Stomach (tissue), 9 donors: ENCODE measurements around the gene SETD1B. TPM values are rescaled to one million over a fixed set of nuclear protein-coding genes. Genes with fewer than 3 reads are reported as not detected.

Source experiments
- DNase-seq, 2 donors: peaks; one replicate each; pipeline versions ENCODE4 v3.0.0 to v3.0.0-alpha.2; 2013 to 2019
- H3K27ac ChIP-seq, 5 donors: fragments of 200-600 bp in 4 of 5; sonication (generic) in 4 of 5; one replicate each; pipeline ENCODE4 v1.5.1; 2013 to 2019; ENCODE audit warnings: mild to moderate bottlenecking in 1 of 5, moderate library complexity in 1 of 5
- H3K27me3 ChIP-seq, 3 donors: fragments of 200-600 bp; sonication (generic); one replicate each; pipeline ENCODE4 v1.5.1; 2017 to 2019; ENCODE audit warnings: mixed run types in 1 of 3
- H3K36me3 ChIP-seq, 4 donors: fragments of 200-600 bp; sonication (generic); 1 replicate in 3 of 4; 2 replicates in 1 of 4; pipeline ENCODE4 v1.5.1; 2016 to 2019
- H3K4me1 ChIP-seq, 4 donors: fragments of 200-600 bp; sonication (generic); one replicate each; pipeline ENCODE4 v1.5.1; 2016 to 2019
- H3K4me3 ChIP-seq, 4 donors: fragments of 200-600 bp; sonication (generic) in 3 of 4; one replicate each; pipeline ENCODE4 v1.5.1; 2016 to 2019; ENCODE audit warnings: mild to moderate bottlenecking in 1 of 4
- H3K9me3 ChIP-seq, 4 donors: fragments of 200-600 bp; sonication (generic); one replicate each; pipeline ENCODE4 v1.5.1; 2016 to 2019
- EP300 ChIP-seq: sonication (generic); formaldehyde crosslinking; IDR thresholded peaks from one replicate; pipeline ENCODE4 v1.6.1; 2017; ENCODE audit warnings: antibody characterized with exemption
- POLR2A ChIP-seq, 4 donors: fragments of 450-650 bp; IDR thresholded peaks; one replicate each; pipeline ENCODE4 v1.6.1; 2016; ENCODE audit warnings: antibody characterized with exemption in 4 of 4, control low read depth in 2 of 4, mild to moderate bottlenecking in 1 of 4, moderate library complexity in 1 of 4
- POLR2AphosphoS5 ChIP-seq, 3 donors: sonication (generic); formaldehyde crosslinking; IDR thresholded peaks; one replicate each; pipeline ENCODE4 v1.6.1; 2016; ENCODE audit warnings: antibody characterized with exemption in 3 of 3
- WGBS, 5 donors: extraction: QIAGEN DNeasy Blood & Tissue Kit in 3 of 5; methylation state at CpG; one replicate each; pipeline versions ENCODE4 v1.1.5 to v1.1.7; 2013 to 2018; 5-methylcytosine and 5-hydroxymethylcytosine counted together
- intact Hi-C: fragments of 100-400 bp; cut with DNase I; formaldehyde crosslinking; loops from one replicate; pipeline ENCODE4 v1.15.1; 2023; ENCODE audit warnings: low total_unique reads
- polyA plus RNA-seq, 3 donors: library from polyadenylated mRNA; stranded (reverse); fragments of 200-250 nt; gene quantifications; one replicate each; pipeline ENCODE4 v1.2.3, GENCODE V29; 2013
- total RNA-seq, 5 donors: library from RNA; depleted of rRNA; stranded (reverse); fragments of >200 nt; gene quantifications; one replicate each; pipeline versions ENCODE4 v1.1.0 to v1.2.3, GENCODE V29; 2014 to 2016
- TF ChIP-seq, protein P1 (sequence below), 7 experiments: fragments of 450-650 bp in 4 of 7; fragments of 200-600 bp in 3 of 7; sonication (generic) in 3 of 7; IDR thresholded peaks; one replicate each; pipeline ENCODE4 v1.5.1; 2016 to 2019; ENCODE audit warnings: antibody characterized with exemption in 7 of 7, control low read depth in 2 of 7, mild to moderate bottlenecking in 1 of 7
- donor health status: healthy with polysubstance abuse.
- donor health status: Bipolar disorder and iron deficiency.
- donor health status: healthy.

Gene SETD1B
- total and polyA plus RNA-seq, 8 donors, result 3.2 to 27.5 (median 8.2) TPM

DNA sequence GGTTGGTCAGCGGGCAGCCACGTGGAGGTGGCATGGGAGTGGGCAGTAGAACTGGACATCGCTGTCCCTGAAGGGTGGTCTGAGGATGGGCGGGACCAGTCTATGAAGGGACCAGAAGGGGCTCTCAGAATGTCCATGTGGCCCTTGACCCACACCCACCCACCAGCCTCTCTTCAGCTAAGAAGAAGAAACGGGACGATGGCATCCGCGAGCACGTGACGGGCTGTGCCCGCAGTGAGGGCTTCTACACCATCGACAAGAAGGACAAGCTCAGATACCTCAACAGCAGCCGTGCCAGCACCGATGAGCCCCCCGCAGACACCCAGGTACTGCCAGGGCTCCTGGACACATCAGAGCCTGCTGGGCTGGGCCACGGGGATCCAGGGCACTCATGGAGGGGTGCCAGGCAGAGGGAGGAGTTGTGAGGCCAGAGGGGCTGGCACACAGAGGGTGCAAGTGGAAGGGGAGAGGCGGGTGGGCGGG is 21.3 kb downstream of the SETD1B start:
- Histone ChIP-seq H3K36me3 (peaks cover 68 to 100% (median 99%) of the 10 kb centered on the region in 4 donors), H3K4me1 (peaks cover 0 to 17% (median 2%) of the 10 kb centered on the region in 4 donors), H3K27me3 (no peaks in the 10 kb centered on the region), H3K9me3 (no peaks in the 10 kb centered on the region), H3K4me3 (no peak overlapping the region), H3K27ac (no peak overlapping the region)
- no peak for DNase-seq
- TF ChIP-seq POLR2AphosphoS5 (IDR thresholded peaks at IDR 0.05) (no peak), EP300 (no peak), POLR2A (IDR thresholded peaks at IDR 0.05) (no peak)
- TF ChIP-seq, protein P1, sequence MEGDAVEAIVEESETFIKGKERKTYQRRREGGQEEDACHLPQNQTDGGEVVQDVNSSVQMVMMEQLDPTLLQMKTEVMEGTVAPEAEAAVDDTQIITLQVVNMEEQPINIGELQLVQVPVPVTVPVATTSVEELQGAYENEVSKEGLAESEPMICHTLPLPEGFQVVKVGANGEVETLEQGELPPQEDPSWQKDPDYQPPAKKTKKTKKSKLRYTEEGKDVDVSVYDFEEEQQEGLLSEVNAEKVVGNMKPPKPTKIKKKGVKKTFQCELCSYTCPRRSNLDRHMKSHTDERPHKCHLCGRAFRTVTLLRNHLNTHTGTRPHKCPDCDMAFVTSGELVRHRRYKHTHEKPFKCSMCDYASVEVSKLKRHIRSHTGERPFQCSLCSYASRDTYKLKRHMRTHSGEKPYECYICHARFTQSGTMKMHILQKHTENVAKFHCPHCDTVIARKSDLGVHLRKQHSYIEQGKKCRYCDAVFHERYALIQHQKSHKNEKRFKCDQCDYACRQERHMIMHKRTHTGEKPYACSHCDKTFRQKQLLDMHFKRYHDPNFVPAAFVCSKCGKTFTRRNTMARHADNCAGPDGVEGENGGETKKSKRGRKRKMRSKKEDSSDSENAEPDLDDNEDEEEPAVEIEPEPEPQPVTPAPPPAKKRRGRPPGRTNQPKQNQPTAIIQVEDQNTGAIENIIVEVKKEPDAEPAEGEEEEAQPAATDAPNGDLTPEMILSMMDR (IDR thresholded peaks at IDR 0.05), result no peak
- intact Hi-C loops, result no loop called here
- WGBS, 5 donors, result 86 to 92% (median 90%) methylated on average over 17 to 18 of the region's 18 CpGs

DNA sequence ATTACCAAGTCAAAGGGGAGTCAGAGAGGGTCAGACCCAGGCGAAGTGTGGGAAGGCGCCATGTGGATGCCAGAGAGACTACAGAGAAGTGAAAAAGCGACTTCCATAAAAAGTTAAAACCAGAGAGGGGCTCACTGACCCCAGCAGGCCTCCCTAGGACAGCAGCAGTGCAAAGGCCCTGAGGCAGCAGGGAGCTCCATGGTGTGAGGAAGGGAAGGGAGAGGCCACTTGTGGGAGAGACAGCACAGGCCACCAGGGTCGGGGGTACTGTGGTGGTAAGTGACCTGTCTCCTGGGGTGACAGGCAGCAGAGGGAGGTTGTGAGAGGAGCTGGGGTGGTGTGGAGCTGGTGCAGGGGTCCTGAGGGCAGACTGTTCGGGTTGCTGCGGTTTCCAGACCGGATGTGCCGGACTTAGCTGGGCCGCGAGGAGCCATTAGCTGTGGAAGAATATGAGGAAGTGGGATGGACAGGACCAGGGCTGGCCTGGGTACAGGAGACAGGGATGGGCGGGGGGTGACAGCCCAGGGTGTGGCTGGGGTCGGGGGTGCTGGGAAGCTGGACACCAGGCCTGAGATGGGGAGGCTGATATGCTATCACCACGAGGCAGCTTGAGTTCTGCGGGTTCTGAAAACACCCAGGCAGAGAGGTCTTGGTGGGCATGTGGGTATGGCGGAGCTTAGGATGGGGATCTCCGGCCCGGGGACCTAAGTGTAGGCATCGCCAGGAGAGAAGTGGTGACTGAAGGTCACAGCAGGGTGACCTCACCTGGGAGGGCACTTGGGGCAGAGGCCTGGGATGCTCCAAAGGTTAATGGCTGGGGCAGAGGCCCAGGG is 22.7 kb downstream of the SETD1B start:
- intact Hi-C loops, result no loop called here
- Histone ChIP-seq H3K4me1 (peaks cover 0 to 17% (median 2%) of the 10 kb centered on the region in 4 donors), H3K9me3 (no peaks in the 10 kb centered on the region), H3K27ac (no peak overlapping the region), H3K4me3 (no peak overlapping the region), H3K36me3 (peaks cover 69 to 100% (median 99%) of the 10 kb centered on the region in 4 donors), H3K27me3 (no peaks in the 10 kb centered on the region)
- 86 to 92% (median 89%) methylated on average over 18 of the region's 18 CpGs for WGBS, 5 donors
- TF ChIP-seq EP300 (no peak), POLR2AphosphoS5 (IDR thresholded peaks at IDR 0.05) (no peak), POLR2A (IDR thresholded peaks at IDR 0.05) (no peak)
- TF ChIP-seq, protein P1 (IDR thresholded peaks at IDR 0.05), result no peak
- DNase-seq, result no peak

DNA sequence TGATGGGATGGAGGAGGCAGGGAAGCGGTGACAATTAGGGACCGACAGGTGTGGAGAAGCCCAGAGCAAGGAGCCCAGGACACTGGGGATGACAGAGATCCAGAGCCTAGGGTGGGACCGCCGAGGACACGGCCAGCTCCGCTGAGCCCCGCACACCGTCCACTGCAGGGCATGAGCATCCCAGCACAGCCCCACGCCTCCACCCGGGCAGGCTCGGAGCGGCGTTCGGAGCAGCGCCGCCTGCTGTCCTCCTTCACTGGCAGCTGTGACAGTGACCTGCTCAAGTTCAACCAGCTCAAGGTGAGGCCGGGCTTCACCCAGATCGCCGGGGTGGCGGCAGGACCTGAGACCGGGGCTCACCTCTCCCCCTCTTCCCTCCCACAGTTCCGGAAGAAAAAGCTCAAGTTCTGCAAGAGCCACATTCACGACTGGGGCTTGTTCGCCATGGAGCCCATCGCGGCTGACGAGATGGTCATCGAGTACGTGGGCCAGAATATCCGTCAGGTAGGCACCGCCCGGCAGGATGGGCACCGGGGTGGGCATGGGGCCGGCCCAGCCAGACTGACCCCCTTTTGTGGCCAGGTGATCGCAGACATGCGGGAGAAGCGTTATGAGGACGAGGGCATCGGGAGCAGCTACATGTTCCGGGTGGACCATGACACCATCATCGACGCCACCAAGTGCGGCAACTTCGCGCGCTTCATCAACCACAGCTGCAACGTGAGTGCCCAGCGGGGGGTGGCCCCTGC is 23.7 kb downstream of the SETD1B start:
- H3K27ac ChIP-seq, result no peak overlapping the region
- DNase-seq, result no peak
- peaks cover 66 to 100% (median 99%) of the 10 kb centered on the region in 4 donors for H3K36me3 ChIP-seq
- 89 to 95% (median 94%) methylated on average over 38 to 48 of the region's 48 CpGs for WGBS, 5 donors
- no peak overlapping the region for H3K4me3 ChIP-seq
- peaks cover 0 to 17% (median 2%) of the 10 kb centered on the region in 4 donors for H3K4me1 ChIP-seq
- TF ChIP-seq, protein P1 (IDR thresholded peaks at IDR 0.05), result no peak
- TF ChIP-seq POLR2A (IDR thresholded peaks at IDR 0.05), result no peak
- TF ChIP-seq POLR2AphosphoS5 (IDR thresholded peaks at IDR 0.05), result no peak
- no peak for TF ChIP-seq EP300
- H3K27me3 ChIP-seq, result no peaks in the 10 kb centered on the region
- intact Hi-C loops, result no loop called here
- H3K9me3 ChIP-seq, result no peaks in the 10 kb centered on the region

DNA sequence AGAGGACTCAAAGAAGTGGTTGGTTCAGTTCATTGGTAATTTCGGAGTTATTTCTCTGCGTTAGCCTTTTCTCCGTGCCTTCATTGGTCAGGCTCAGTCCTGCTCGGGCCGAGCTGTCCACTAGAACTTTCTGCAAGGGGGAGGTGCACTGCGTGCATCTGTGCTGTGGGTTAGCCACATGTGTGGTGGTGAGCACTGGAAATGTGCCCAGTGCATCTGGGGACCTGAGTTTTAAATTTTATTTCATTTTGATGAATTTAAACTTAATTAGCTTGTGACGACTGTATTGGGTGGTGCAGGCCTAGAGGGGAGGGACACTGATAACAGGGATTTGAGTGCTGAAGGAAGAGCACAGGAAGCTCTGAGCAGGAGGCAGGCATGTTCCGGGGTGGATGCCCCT is 24.5 kb downstream of the SETD1B start:
- H3K4me1 ChIP-seq, result peaks cover 0 to 17% (median 2%) of the 10 kb centered on the region in 4 donors
- H3K36me3 ChIP-seq, result peaks cover 59 to 96% (median 95%) of the 10 kb centered on the region in 4 donors
- intact Hi-C loops, result no loop called here

More for the DNA sequence above, 24.5 kb downstream of the SETD1B start:
- no peak for DNase-seq
- Histone ChIP-seq H3K27me3 (no peaks in the 10 kb centered on the region), H3K4me3 (no peak overlapping the region), H3K9me3 (no peaks in the 10 kb centered on the region), H3K27ac (peak overlapping the region in 1 of 5 donors; percentile 30)
- 91 to 96% (median 93%) methylated on average over 8 of the region's 8 CpGs for WGBS, 5 donors
- TF ChIP-seq POLR2AphosphoS5 (IDR thresholded peaks at IDR 0.05) (no peak), POLR2A (IDR thresholded peaks at IDR 0.05) (no peak), EP300 (no peak)
- TF ChIP-seq, protein P1 (IDR thresholded peaks at IDR 0.05), result no peak
